Right lobe of liver (tissue), 4 donors: ENCODE measurements around the gene RBKS.
"Not testable (repeated sequence)": the region's sequence is repeated elsewhere in the genome, so short reads cannot be mapped to it uniquely, and the experiment has no call there.

ENCODE experiments used
- CTCF ChIP-seq, 4 donors: fragments of 200-600 bp in 3 of 4; fragments of 450-650 bp in 1 of 4; IDR thresholded peaks; one replicate each; pipeline versions ENCODE4 v1.5.1 to v1.8.0; 2016 to 2022; ENCODE audit warnings: antibody characterized with exemption in 4 of 4, mild to moderate bottlenecking in 2 of 4
- POLR2A ChIP-seq: fragments of 450-650 bp; IDR thresholded peaks from one replicate; pipeline ENCODE4 v1.6.1; 2017; ENCODE audit warnings: antibody characterized with exemption, mild to moderate bottlenecking
- donor health status: DM: no; HTN: no; CAD: no.
- donor health status: DM: no; HTN: no; CAD: no.
- donor health status: DM: no; HTN: yes; CAD: no.

GRCh38 chr2:27882584-27882922, 7.6 kb downstream of the RBKS start:
- TF ChIP-seq CTCF (IDR thresholded peaks at IDR 0.05); POLR2A: not testable (repeated sequence)
